ENCODE results near the gene SLCO2A1.

The SLCO2A1 gene

DNA sequence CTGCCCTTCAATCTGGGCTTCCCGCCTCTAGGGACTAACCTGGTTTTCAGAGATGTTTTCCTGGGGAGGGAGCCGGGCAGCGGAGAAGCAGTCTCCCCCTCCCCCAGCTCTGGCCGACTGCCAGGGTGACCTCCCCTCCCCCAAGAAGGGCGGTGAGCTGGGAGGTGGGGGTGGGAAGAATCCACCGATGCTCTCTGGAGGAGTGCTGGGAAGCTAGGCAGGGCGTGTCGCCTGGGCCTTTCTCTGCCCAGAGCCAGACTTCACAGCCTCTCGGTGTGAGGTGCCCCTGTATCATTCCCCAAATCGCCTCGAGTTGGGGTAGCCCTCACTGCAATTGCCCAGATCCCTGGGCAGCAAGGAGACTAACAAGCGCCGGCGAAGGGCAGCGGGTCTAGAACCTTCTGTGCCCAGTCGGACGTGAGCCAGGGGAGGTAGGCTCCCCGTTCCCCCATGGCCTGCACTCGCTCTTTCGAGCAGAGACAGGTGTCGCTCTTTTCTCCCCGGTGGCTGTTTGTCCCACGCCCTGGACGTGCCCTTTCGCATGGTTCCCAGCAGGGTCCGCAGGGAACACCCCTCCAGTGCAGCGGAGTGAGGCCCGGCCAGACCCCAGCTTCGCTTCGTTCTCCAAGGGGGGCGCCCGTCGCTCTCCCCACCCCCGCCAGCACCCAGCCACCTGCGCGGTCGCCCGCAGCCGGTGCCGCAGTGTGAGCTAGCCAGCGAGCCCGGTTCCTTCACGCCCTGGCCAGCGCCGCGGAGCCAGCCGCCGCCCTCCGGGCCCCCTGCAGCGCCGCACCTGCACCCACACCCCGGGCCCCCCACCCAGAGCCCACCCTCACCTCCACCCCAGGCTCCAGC lies 135.1 kb downstream of the SLCO2A1 start:
- no peak for DNase-seq

DNA sequence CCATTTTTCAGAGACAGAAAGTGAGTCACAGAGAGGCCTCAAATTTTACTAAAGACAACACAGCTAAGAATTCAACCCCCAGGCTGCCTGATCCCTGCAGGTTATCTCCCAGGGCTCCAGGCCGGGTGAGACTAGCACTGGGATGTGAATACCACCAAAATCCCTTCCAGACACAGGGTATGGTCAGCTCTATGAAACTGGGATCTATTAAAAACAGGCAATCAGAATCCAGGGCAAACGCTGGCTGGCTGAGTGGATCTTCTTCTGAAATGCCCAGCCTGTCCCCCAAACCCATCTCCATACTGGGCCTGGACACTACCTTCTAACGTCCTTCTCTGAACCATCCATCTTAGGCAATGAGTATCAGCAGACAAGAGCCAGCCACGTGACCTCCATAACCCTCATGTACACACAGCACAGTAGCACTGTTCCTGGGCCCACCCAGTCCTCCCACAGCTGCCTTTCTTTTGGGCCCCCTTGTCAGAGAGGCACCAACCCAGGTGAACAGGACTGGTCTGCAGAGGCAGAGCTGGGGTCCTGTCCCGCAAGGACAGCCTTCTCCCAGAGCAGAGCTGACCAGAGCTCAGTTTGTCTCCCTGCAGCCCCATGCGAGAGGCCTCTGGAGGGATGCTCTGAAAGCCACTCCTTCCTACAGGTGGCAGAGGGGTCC lies 135.9 kb downstream of the SLCO2A1 start:
- no peak for DNase-seq

GRCh38 chr3:133892541-133893231 lies 137.0 kb downstream of the SLCO2A1 start:
- DNase-seq, result no peak

- DNase-seq, result no peak
These were observed 137.9 kb downstream of the SLCO2A1 start for GRCh38 chr3:133891662-133892378.

DNA sequence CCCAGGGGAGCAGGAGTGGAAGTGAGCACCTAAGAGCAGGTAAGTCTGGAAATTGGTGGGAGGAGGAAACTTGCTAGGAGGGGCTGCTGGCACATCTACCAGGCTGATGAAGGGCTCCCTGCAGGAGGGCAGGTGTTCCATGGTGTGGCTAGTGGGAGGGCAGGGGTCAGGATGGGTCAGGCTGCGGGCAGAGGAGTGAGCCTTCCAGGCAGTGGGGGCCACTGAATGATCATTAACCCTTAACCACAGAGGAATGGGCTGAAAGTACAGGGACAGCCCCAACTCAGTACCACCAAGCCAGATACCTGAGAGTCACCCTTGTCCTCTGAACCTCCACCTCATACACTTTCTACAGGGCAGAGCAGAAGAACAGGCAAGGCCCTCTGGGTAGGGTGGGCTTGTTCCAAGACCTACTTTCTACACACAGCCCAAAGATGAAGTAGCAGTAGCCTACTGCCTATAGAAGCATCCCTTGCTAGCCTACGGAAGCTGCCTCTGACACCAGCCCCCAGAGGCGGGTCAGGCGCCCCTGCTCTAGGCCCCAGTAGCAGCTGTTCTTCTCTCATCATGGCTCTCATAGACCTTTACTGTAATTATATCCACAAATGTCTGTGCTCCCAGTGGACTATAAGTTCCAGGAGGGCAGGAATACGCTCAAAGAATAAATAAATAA lies 138.6 kb downstream of the SLCO2A1 start:
- no peak for DNase-seq

DNA sequence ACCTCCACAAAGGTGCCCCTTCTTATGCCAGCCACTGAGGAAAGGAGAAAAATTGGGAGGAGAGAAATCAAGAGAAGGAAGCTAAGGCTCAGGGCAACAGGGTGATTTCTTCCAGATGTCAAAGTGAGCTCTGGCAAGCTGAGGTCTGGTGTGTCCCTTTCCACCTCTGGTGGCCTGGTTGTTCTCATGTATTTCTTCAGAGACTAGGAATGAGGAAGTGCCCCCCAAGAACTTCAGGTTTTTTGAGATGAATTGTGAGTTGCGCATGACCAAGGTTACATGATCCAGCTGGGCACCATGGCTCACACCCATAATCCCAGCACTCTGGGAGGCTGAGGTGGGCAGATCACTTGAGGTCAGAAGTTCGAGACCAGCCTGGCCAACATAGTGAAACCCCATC lies 139.7 kb downstream of the SLCO2A1 start:
- DNase-seq, result no peak

GRCh38 chr3:133888726-133889340 lies 140.9 kb downstream of the SLCO2A1 start:
- DNase-seq, result no peak

GRCh38 chr3:133887803-133888703 lies 141.7 kb downstream of the SLCO2A1 start:
- no peak for DNase-seq

- DNase-seq, result no peak
These were observed 142.5 kb downstream of the SLCO2A1 start for GRCh38 chr3:133887074-133887802.

DNA sequence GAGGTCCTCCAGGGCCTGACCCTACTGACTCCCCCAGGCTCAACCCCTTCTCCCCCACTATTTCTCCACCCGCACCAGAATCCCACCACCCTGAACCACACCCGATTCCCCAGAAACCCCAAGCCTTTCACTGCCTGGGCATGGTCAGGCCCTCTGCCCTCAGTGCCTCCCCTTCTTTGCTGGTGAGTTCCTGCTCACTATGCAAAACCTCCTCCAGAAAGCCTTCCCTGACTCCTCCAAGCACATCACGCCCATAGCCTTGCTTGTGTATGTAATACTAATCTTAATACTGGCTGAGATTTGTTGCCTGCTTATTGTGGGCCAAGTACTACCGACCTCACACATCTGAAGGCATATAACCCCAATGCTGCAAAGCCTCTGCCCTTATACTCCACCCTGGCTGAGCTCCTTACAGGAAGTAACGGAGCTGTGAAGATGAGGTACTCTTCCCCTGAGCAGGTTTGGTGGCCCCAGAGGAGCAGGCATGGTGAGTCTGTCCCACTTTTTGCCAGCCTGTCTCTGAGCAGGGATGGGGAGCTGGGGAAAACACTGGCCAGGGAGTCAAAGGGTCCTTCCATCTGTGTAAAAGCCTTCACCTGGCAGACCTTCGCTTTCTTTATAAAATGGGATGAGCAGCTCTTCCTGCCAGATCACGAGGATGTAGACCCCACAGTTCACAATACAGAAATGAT lies 143.5 kb downstream of the SLCO2A1 start:
- DNase-seq, result no peak

DNA sequence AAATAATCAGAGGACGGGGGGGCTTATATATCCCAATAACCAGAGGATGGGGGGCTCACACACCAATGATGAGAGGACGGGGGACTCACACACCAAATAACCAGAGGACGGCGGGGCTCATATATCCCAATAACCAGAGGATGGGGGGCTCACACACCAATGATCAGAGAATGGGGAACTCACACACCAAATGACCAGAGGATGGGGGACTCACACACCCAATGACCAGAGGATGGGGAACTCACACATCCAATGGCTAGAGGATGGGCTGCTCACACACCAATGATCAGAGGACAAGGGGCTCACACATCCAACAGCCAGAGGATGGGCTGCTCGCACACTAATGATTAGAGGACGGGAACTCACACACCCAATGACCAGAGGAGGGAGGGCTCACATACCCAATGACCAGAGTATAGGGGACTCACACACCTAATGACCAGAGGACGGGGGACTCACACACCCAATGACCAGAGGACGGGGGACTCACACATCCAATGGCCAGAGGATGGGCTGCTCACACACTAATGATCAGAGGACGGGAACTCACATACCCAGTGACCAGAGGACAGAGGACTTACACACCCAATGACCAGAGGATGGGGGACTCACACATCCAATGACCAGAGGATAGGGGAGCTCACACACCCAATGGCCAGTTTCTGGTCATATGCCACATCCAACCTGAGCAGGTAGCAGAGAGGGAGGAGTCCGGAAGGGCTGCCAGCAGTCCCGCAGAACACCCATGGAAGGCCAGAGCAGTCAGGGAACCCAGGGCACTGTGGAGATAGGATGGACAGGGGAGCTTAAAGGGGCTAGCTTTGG lies 144.6 kb downstream of the SLCO2A1 start:
- no peak for DNase-seq

- DNase-seq, result no peak
These were observed 145.5 kb downstream of the SLCO2A1 start for GRCh38 chr3:133884054-133884886.

GRCh38 chr3:133883641-133884040 lies 146.1 kb downstream of the SLCO2A1 start:
- no peak for DNase-seq

GRCh38 chr3:133882986-133883586 lies 146.6 kb downstream of the SLCO2A1 start:
- no peak for DNase-seq

DNA sequence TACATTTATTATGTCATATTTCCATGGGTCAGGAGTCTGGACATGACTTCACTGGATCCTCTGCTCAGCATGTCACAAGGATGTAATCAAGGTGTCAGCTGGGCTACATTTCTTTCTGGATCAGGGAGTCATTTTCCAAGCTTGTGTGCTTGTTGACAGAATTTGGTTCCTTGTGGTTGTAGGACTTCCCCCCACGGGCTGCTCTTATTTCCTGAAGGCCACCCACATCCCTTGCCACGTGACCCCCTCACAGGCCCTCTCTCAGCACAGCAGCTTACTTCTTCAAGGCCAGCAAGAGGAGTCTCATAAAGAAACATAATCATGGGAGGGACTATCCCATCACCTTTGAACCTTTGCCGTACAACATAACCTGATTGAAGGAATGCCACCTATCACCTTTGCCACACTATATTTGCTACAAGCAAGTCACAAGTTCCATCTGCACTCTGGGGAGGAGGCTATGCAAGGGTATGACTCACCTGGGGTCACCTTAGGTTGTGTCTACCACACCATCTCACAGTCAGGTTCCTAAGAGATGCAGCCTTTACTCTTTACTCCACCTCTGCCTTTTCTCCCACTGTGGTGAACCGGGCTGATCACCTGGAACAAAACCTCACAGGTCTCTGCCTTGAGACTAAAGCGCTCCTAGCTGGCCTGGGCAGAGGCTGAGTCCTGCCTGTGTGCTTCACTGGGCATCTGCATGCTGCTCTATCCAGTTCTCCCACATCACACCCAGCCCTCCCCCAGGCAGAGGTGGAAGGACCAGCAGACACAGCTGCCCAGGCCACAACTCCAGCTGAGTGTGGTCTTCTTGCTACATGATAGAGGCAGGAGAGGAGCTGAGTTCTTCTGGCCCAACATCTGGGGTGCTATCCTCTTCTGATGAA lies 147.5 kb downstream of the SLCO2A1 start:
- DNase-seq, result no peak

GRCh38 chr3:133881492-133881891 lies 148.2 kb downstream of the SLCO2A1 start:
- DNase-seq, result no peak
